Ovary (tissue), 9 donors: ENCODE results near the gene SPATA12. TPM values are rescaled to one million over a fixed set of nuclear protein-coding genes. Genes with fewer than 3 reads are reported as not detected.

Experiments
- DNase-seq, 5 donors: peaks; one replicate each; pipeline ENCODE4 v3.0.0-alpha.2; 2019 to 2020
- H3K27ac ChIP-seq, 2 donors: fragments of 200-600 bp; one replicate each; pipeline versions ENCODE4 v1.5.1 to v1.8.0; 2019 to 2022
- H3K27me3 ChIP-seq: fragments of 200-600 bp; one replicate; pipeline ENCODE4 v1.8.0; 2022
- H3K36me3 ChIP-seq: fragments of 200-600 bp; sonication (generic); one replicate; pipeline ENCODE4 v1.5.1; 2019
- H3K4me1 ChIP-seq: one replicate; pipeline ENCODE4 v1.8.1; 2013; ENCODE audit warnings: mild to moderate bottlenecking, moderate library complexity; ENCODE audit not compliant: insufficient read depth
- H3K4me3 ChIP-seq: fragments of 200-600 bp; sonication (generic); one replicate; pipeline ENCODE4 v1.5.1; 2017
- H3K9me3 ChIP-seq, 2 donors: fragments of 200-600 bp in 1 of 2; sonication (generic) in 1 of 2; one replicate each; pipeline versions ENCODE4 v1.5.1 to v1.8.1; 2013 to 2019; ENCODE audit warnings: mild to moderate bottlenecking in 1 of 2, moderate library complexity in 1 of 2
- CTCF ChIP-seq, 3 donors: fragments of 450-650 bp in 2 of 3; fragments of 200-600 bp in 1 of 3; IDR thresholded peaks; one replicate each; pipeline versions ENCODE4 v1.5.1 to v1.8.0; 2016 to 2022; ENCODE audit warnings: antibody characterized with exemption in 3 of 3, mild to moderate bottlenecking in 1 of 3
- EP300 ChIP-seq: sonication (generic); formaldehyde crosslinking; IDR thresholded peaks from one replicate; pipeline ENCODE4 v1.6.1; 2017; ENCODE audit warnings: antibody characterized with exemption
- POLR2A ChIP-seq: fragments of 450-650 bp; IDR thresholded peaks from one replicate; pipeline ENCODE4 v1.6.1; 2017; ENCODE audit warnings: antibody characterized with exemption, mild to moderate bottlenecking, moderate library complexity
- WGBS, 3 donors: extraction: QIAGEN DNeasy Blood & Tissue Kit in 1 of 3; methylation state at CpG; one replicate each; pipeline versions ENCODE4 v1.1.5 to v1.1.7; 2013 to 2017; 5-methylcytosine and 5-hydroxymethylcytosine counted together
- intact Hi-C, 4 donors: fragments of 100-400 bp; cut with DNase I; formaldehyde crosslinking; loops; one replicate each; pipeline versions ENCODE4 v1.11.0 to v1.15.1; 2022 to 2023
- polyA plus RNA-seq, 2 donors: library from polyadenylated mRNA; stranded (reverse); fragments of 200-250 nt in 1 of 2; fragments of 350-450 nt in 1 of 2; fragmentation: Illumina TruSeq in 1 of 2; extraction: RNeasy Lipid Tissue Mini Kit (QIAGEN cat#74804) in 1 of 2; gene quantifications; one replicate each; pipeline ENCODE4 v1.2.3, GENCODE V29; 2013 to 2014
- total RNA-seq, 7 donors: library from RNA; depleted of rRNA in 2 of 7; stranded (reverse); fragments of >200 nt in 2 of 7; fragmentation: NEBNext Ultra II Directional in 3 of 7; extraction: Animal tissue kit (Norgen Biotek cat#: 25700) in 3 of 7; gene quantifications; one replicate each; pipeline versions ENCODE4 v1.1.0 to v1.2.4, GENCODE V29; 2016 to 2023
- donor health status: DM: no; HTN: no; CAD: no; lungs with moderate emphysema.
- donor health status: DM: no; HTN: no; CAD: no.
- donor health status: Bipolar disorder and iron deficiency.
- donor health status: DM: yes; HTN: yes; CAD: no.
- donor health status: DM: no; HTN: no; CAD: no.
- donor health status: DM: yes; HTN: yes; CAD: no.

Gene SPATA12
- total and polyA plus RNA-seq, 9 donors: 0.02 to 0.12 (median 0.10) TPM; not detected in 5

DNA sequence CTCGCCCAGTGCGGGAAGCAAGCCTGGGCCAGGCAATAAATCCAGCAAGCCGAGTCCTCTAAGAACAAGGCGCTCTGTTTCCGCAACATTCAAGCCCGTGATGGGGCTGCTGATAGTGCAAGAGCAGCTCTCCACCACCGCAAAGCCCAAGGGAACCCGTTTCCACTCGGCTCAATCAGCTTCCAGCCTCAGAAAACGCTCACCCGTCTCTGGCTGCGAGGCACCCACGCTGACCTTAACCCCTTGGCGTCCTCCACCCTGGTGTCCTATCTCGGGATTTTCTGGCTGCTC lies 17.8 kb downstream of the SPATA12 start:
- DNase-seq: peak in 4 of 5 donors; percentile 32 to 65 (median 46)
- TF ChIP-seq EP300: no peak
- no peak for TF ChIP-seq CTCF (IDR thresholded peaks at IDR 0.05)
- no peak for TF ChIP-seq POLR2A
- H3K36me3 ChIP-seq: no peaks in the 10 kb centered on the region
- peaks cover 5% of the 10 kb centered on the region for H3K4me1 ChIP-seq
- WGBS, 3 donors: 1 to 3% (median 3%) methylated on average over 15 of the region's 15 CpGs
- no peaks in the 10 kb centered on the region for H3K27me3 ChIP-seq
- no peaks in the 10 kb centered on the region for H3K9me3 ChIP-seq
- intact Hi-C loops: loop anchor here in 3 of 4 donors (5.0 to 10.0 kb wide), 2 partner anchors 73 to 81 kb away; no protein-coding TSS in a partner anchor
- no peak overlapping the region for H3K27ac ChIP-seq
- H3K4me3 ChIP-seq: peak overlapping the region; percentile 64

- intact Hi-C loops: loop anchor here in 3 of 4 donors (5.0 to 10.0 kb wide), 2 partner anchors 74 to 82 kb away; no protein-coding TSS in a partner anchor
- Histone ChIP-seq H3K27me3 (no peaks in the 10 kb centered on the region), H3K9me3 (no peaks in the 10 kb centered on the region), H3K4me1 (peaks cover 5% of the 10 kb centered on the region), H3K4me3 (peak overlapping the region; percentile 64), H3K27ac (peak overlapping the region in 1 of 2 donors; percentile 27), H3K36me3 (no peaks in the 10 kb centered on the region)
- 0% methylated on average over 70 to 91 of the region's 91 CpGs for WGBS, 3 donors
- no peak for TF ChIP-seq CTCF (IDR thresholded peaks at IDR 0.05)
- TF ChIP-seq EP300: no peak
- TF ChIP-seq POLR2A: no peak
- DNase-seq: peak; percentile 57 to 76 (median 72)
These were observed 18.4 kb downstream of the SPATA12 start for GRCh38 chr3:57078635-57079473.

DNA sequence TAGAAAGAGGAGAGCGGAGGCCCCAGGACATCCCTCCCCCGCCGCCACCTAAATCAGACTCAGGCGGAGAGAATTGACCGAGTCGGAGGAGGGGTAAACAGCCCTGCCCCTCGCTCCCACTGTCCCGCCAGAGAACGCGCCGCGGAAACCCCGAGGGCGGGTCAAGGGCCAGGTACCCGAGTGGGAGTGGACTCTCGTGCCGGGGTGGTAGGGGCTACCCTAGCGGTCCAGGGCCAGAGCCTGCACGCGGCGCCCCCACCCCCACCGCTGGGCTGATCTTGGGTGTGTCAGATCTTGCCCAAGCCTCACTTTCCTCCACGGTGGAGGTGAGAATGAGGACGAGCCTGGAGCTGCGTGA lies 19.0 kb downstream of the SPATA12 start:
- intact Hi-C loops: loop anchor here in 3 of 4 donors (5.0 to 10.0 kb wide), 2 partner anchors 75 to 82 kb away; no protein-coding TSS in a partner anchor
- H3K4me3 ChIP-seq: peak overlapping the region; percentile 64
- no peaks in the 10 kb centered on the region for H3K9me3 ChIP-seq
- no peak overlapping the region for H3K27ac ChIP-seq
- no peaks in the 10 kb centered on the region for H3K36me3 ChIP-seq
- TF ChIP-seq EP300 (no peak), CTCF (IDR thresholded peaks at IDR 0.05) (no peak), POLR2A (no peak)
- WGBS, 3 donors: 2 to 6% (median 3%) methylated on average over 25 of the region's 25 CpGs
- no peaks in the 10 kb centered on the region for H3K27me3 ChIP-seq
- peak in 3 of 5 donors; percentile 27 to 59 (median 38) for DNase-seq
- peaks cover 5% of the 10 kb centered on the region for H3K4me1 ChIP-seq

- intact Hi-C loops: no loop called here
- Histone ChIP-seq H3K36me3 (no peaks in the 10 kb centered on the region), H3K27me3 (no peaks in the 10 kb centered on the region), H3K27ac (no peak overlapping the region), H3K4me1 (peaks cover 5% of the 10 kb centered on the region), H3K9me3 (no peaks in the 10 kb centered on the region), H3K4me3 (no peak overlapping the region)
- DNase-seq: no peak
- WGBS, 3 donors: 92 to 96% (median 95%) methylated on average over 4 of the region's 4 CpGs
- no peak for TF ChIP-seq CTCF (IDR thresholded peaks at IDR 0.05)
- no peak for TF ChIP-seq EP300
- no peak for TF ChIP-seq POLR2A
These were observed 19.7 kb downstream of the SPATA12 start for GRCh38 chr3:57080171-57080570.
